Fibroblast of lung (primary cell): ENCODE results near the gene CASD1. TPM values are rescaled to one million over a fixed set of nuclear protein-coding genes. Genes with fewer than 3 reads are reported as not detected.
A peak's percentile ranks its signal among the peaks of the same experiment; 100 is the strongest.

Experiments
- DNase-seq, 2 donors: peaks; one replicate each; pipeline versions ENCODE4 v3.0.0 to v3.0.0-alpha.2; 2010; ENCODE audit warnings: low read depth in 2 of 2
- H2AFZ ChIP-seq: 2 replicates; pipeline ENCODE4 v1.5.1; 2012; ENCODE audit warnings: low read length, control low read depth, inconsistent platforms
- H3K27ac ChIP-seq: 2 replicates; pipeline ENCODE4 v1.5.1; 2011; ENCODE audit warnings: low read length, control low read depth; ENCODE audit not compliant: insufficient read depth
- H3K27me3 ChIP-seq: 2 replicates; pipeline ENCODE4 v1.5.1; 2011; ENCODE audit warnings: mild to moderate bottlenecking, low read length; ENCODE audit not compliant: control insufficient read depth, insufficient read depth
- H3K36me3 ChIP-seq: 2 replicates; pipeline ENCODE4 v1.5.1; 2011; ENCODE audit warnings: low read length; ENCODE audit not compliant: control insufficient read depth, insufficient read depth
- H3K4me1 ChIP-seq: 2 replicates; pipeline ENCODE4 v1.5.1; 2011; ENCODE audit warnings: low read length; ENCODE audit not compliant: control insufficient read depth, insufficient read depth; ENCODE audit errors: extremely low read depth
- H3K4me2 ChIP-seq: 2 replicates; pipeline ENCODE4 v1.5.1; 2011; ENCODE audit warnings: low read length, control low read depth; ENCODE audit not compliant: insufficient read depth; ENCODE audit errors: extremely low read depth
- H3K4me3 ChIP-seq, 4 experiments: fragments of 200-600 bp in 1 of 4; sonication (generic) in 1 of 4; replicated peaks in 1 of 4; 2 replicates each; pipeline ENCODE4 v1.5.1; 2011 to 2016; ENCODE audit warnings: low read length in 4 of 4, low read depth in 3 of 4, mild to moderate bottlenecking in 3 of 4, control low read depth in 2 of 4, inconsistent platforms in 1 of 4, mixed read lengths in 1 of 4; ENCODE audit not compliant: insufficient read depth in 1 of 4; ENCODE audit errors: control extremely low read depth in 1 of 4
- H3K79me2 ChIP-seq: 2 replicates; pipeline ENCODE4 v1.5.1; 2012; ENCODE audit warnings: mild to moderate bottlenecking, low read length, inconsistent platforms; ENCODE audit not compliant: control insufficient read depth, insufficient read depth
- H3K9ac ChIP-seq: 2 replicates; pipeline ENCODE4 v1.5.1; 2011; ENCODE audit warnings: mild to moderate bottlenecking, low read length, control low read depth; ENCODE audit not compliant: insufficient read depth
- H3K9me3 ChIP-seq: 2 replicates; pipeline ENCODE4 v1.5.1; 2012; ENCODE audit warnings: low read depth, low read length; ENCODE audit not compliant: control insufficient read depth, insufficient read depth
- H4K20me1 ChIP-seq: 2 replicates; pipeline ENCODE4 v1.5.1; 2011; ENCODE audit warnings: low read length; ENCODE audit not compliant: control insufficient read depth, insufficient read depth; ENCODE audit errors: extremely low read depth
- CTCF ChIP-seq, 2 donors: IDR thresholded peaks in 1 of 2; conservative IDR thresholded peaks in 1 of 2; 1 replicate in 1 of 2; 2 replicates in 1 of 2; pipeline ENCODE4 v1.5.1; 2011 to 2012; ENCODE audit warnings: low read length in 2 of 2, control low read depth in 1 of 2, inconsistent platforms in 1 of 2, low read depth in 1 of 2, mild to moderate bottlenecking in 1 of 2
- EZH2 ChIP-seq: IDR thresholded peaks from 2 replicates; pipeline ENCODE4 v1.5.1; 2012; ENCODE audit warnings: low read length, control low read depth, mild to moderate bottlenecking; ENCODE audit errors: missing control alignments
- polyA plus RNA-seq, 2 donors: library from polyadenylated mRNA; depleted of rRNA in 1 of 2; stranded (reverse) in 1 of 2; unstranded in 1 of 2; fragments of >200 nt; gene quantifications; 2 replicates each; pipeline ENCODE4 v1.2.1, GENCODE V29; 2011 to 2012; ENCODE audit warnings: missing spikeins in 1 of 2
- total RNA-seq: library from RNA; depleted of rRNA; stranded (reverse); fragments of >200 nt; gene quantifications from 2 replicates; pipeline ENCODE4 v1.2.1, GENCODE V29; 2014

The CASD1 gene
- total and polyA plus RNA-seq, 2 donors (not counting 1 experiment from before 2014, with no cell fraction given), result 10.6 to 14.2 TPM

DNA sequence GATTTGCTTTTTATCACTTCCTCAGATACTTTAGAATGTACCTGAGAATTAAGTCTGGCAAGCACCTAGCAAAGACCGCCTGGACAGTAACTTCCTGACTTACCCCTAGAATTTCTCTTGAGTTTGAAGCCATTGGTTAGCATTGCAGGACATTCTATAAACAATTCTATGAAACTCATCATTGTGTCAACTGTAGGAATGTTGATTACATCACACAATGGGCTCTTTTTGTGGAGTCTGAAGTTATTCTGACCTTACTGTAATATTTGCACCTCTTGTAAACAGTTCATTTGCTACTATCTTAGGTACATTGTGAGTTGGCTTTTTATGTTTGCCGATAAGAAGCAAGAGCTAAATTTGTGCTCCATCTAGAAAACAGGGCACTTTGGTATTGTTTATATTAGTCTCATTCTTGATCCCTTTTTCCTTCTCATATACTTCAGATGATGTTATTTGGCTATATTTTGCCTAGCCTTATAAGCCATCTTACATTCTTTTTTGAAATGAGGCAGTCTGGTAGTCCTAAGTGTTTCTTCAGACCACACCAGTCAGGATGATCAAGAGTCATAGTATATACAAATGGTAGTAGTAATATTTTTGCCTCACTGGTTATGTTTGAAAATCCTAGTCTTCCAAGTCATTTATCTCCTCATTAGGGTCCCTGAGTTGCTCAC, 52.4 kb downstream of the CASD1 start:
- Histone ChIP-seq H3K9me3 (no peaks in the 10 kb centered on the region), H3K27ac (no peak overlapping the region), H3K4me3 (no peak overlapping the region), H3K27me3 (no peaks in the 10 kb centered on the region), H3K79me2 (no peaks in the 10 kb centered on the region), H3K4me2 (no peak overlapping the region), H2AFZ (no peak overlapping the region), H3K9ac (no peak overlapping the region), H4K20me1 (no peaks in the 10 kb centered on the region), H3K4me1 (peaks cover 2% of the 10 kb centered on the region), H3K36me3 (no peaks in the 10 kb centered on the region)
- DNase-seq, result peak; percentile 20 to 74
- TF ChIP-seq CTCF (conservative IDR thresholded peaks at IDR 0.05 in 1 of 2, IDR thresholded peaks at IDR 0.05 in 1 of 2; ENCODE audit: low read depth in 1 of 2, low read length in 2 of 2) (no peak), EZH2 (no peak)

GRCh38 chr7:94562525-94562924, 52.9 kb downstream of the CASD1 start:
- Histone ChIP-seq H3K79me2 (no peaks in the 10 kb centered on the region), H2AFZ (no peak overlapping the region), H3K9ac (no peak overlapping the region), H3K4me2 (no peak overlapping the region), H3K36me3 (no peaks in the 10 kb centered on the region), H3K27me3 (no peaks in the 10 kb centered on the region), H3K9me3 (no peaks in the 10 kb centered on the region), H4K20me1 (no peaks in the 10 kb centered on the region), H3K27ac (no peak overlapping the region), H3K4me1 (peaks cover 2% of the 10 kb centered on the region), H3K4me3 (no peak overlapping the region)
- TF ChIP-seq EZH2 (no peak), CTCF (conservative IDR thresholded peaks at IDR 0.05 in 1 of 2, IDR thresholded peaks at IDR 0.05 in 1 of 2; ENCODE audit: low read depth in 1 of 2, low read length in 2 of 2) (no peak)
- DNase-seq, result no peak

DNA sequence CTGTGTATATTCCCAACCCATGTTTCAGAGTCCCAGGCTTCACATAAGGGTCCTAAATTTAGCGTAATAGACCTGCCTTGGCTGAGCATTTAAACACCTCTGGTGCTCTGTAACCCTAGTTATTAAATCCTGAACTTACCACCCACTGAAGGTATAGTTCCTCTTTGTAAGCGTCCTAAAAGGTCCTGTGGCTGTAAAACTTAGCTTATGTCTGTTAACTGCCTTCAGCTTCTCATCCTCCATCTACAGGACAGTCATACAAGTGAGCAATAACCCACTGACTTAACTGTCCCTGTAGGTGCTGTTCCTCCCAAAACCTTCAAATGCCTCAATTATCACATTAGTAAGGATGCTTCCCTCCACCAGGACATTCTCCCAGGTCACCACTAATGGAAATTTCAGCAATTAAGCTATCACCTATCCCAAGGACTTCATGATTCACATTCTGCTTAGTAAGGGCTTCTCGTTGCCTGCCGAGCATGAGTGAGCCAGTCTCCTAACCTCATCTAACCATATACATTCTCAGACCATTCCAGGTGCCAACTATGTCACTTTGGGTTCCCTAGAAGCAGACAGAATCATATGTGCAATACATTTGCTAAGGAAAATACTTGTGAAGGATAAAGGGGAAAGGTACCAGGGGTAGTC, 55.8 kb downstream of the CASD1 start:
- TF ChIP-seq CTCF (conservative IDR thresholded peaks at IDR 0.05 in 1 of 2, IDR thresholded peaks at IDR 0.05 in 1 of 2; ENCODE audit: low read depth in 1 of 2, low read length in 2 of 2) (no peak), EZH2 (no peak)
- H3K27me3 ChIP-seq, result no peaks in the 10 kb centered on the region
- peaks cover 2% of the 10 kb centered on the region for H3K4me1 ChIP-seq
- no peak for DNase-seq
- H3K79me2 ChIP-seq, result no peaks in the 10 kb centered on the region
- no peak overlapping the region for H3K4me2 ChIP-seq
- H3K4me3 ChIP-seq, result no peak overlapping the region
- no peaks in the 10 kb centered on the region for H3K36me3 ChIP-seq
- no peaks in the 10 kb centered on the region for H4K20me1 ChIP-seq
- no peak overlapping the region for H3K9ac ChIP-seq
- H2AFZ ChIP-seq, result no peak overlapping the region
- no peak overlapping the region for H3K27ac ChIP-seq
- no peaks in the 10 kb centered on the region for H3K9me3 ChIP-seq
